Endothelial cell of umbilical vein (primary cell): ENCODE measurements around the gene WASF2. TPM values are rescaled to one million over a fixed set of nuclear protein-coding genes. Genes with fewer than 3 reads are reported as not detected.
A peak's percentile ranks its signal among the peaks of the same experiment; 100 is the strongest.

Source experiments
- BruUV-seq: library from RNA; stranded (reverse); fragments of 400-500 nt; replicated peaks from 2 replicates; lab custom pipeline; 2021; lab: Mats Ljungman, UMichigan
- CTCF ChIA-PET: fragments of 300-600, 350-600 bp; sonication (Branson Sonifier 250); formaldehyde crosslinking; loops from one replicate; lab custom pipeline; 2021; ENCODE audit warnings: antibody characterized with exemption, inconsistent platforms; lab: Charles Lee
- POLR2A ChIA-PET: fragments of 300-600, 350-600 bp; sonication (Branson Sonifier 250); formaldehyde crosslinking; loops from one replicate; lab custom pipeline; 2021; ENCODE audit warnings: antibody characterized with exemption, inconsistent platforms; lab: Charles Lee
- DNase-seq: peaks from one replicate; pipeline ENCODE4 v3.0.0-alpha.2; 2011; ENCODE audit warnings: low read depth, low spot score
- FAIRE-seq: peaks from 2 replicates; lab custom pipeline; 2011; peaks lifted over from hg19 to GRCh38; lab: Jason Lieb, UNC
- H2AFZ ChIP-seq: 2 replicates; pipeline ENCODE4 v1.6.0; 2012; ENCODE audit warnings: low read depth, low read length, control low read depth, inconsistent platforms
- H3K27ac ChIP-seq: 2 replicates; pipeline ENCODE4 v1.5.1; 2011; ENCODE audit warnings: low read depth, mild to moderate bottlenecking, control low read depth, low read length, moderate library complexity; ENCODE audit not compliant: insufficient read depth
- H3K27me3 ChIP-seq, 2 experiments: 2 replicates each; pipeline versions ENCODE4 v1.6.0 to v1.6.1; 2011; ENCODE audit warnings: low read length in 2 of 2, mixed read lengths in 1 of 2; ENCODE audit not compliant: control insufficient read depth in 2 of 2, insufficient read depth in 2 of 2
- H3K36me3 ChIP-seq, 2 experiments: 2 replicates in 1 of 2; 3 replicates in 1 of 2; pipeline ENCODE4 v1.5.1; 2011; ENCODE audit warnings: low read length in 2 of 2, mild to moderate bottlenecking in 1 of 2, moderate library complexity in 1 of 2; ENCODE audit not compliant: control insufficient read depth in 2 of 2, insufficient read depth in 2 of 2; ENCODE audit errors: extremely low read depth in 1 of 2
- H3K4me1 ChIP-seq: 3 replicates; pipeline ENCODE4 v1.5.1; 2011; ENCODE audit warnings: mild to moderate bottlenecking, low read length; ENCODE audit not compliant: control insufficient read depth, insufficient read depth; ENCODE audit errors: extremely low read depth
- H3K4me2 ChIP-seq: 2 replicates; pipeline ENCODE4 v1.6.1; 2011; ENCODE audit warnings: low read length, control low read depth, mixed read lengths; ENCODE audit not compliant: insufficient read depth
- H3K4me3 ChIP-seq, 3 experiments: fragments of 200-600 bp in 1 of 3; sonication (generic), shearing (Covaris generic) in 1 of 3; replicated peaks in 1 of 3; 2 replicates each; pipeline ENCODE4 v1.5.1; 2011 to 2016; ENCODE audit warnings: control low read depth in 3 of 3, low read length in 3 of 3, mild to moderate bottlenecking in 2 of 3, inconsistent platforms in 1 of 3, low read depth in 1 of 3, moderate library complexity in 1 of 3; ENCODE audit not compliant: insufficient read depth in 1 of 3
- H3K79me2 ChIP-seq: 2 replicates; pipeline ENCODE4 v1.6.0; 2012; ENCODE audit warnings: low read length, inconsistent platforms; ENCODE audit not compliant: control insufficient read depth, insufficient read depth
- H3K9ac ChIP-seq: replicated peaks from 2 replicates; pipeline ENCODE3; 2011; ENCODE audit warnings: low read length, control low read depth; ENCODE audit not compliant: insufficient read depth; ENCODE audit errors: extremely low read depth
- H3K9me1 ChIP-seq: replicated peaks from 3 replicates; pipeline ENCODE4 v1.6.0; 2011; ENCODE audit warnings: mild to moderate bottlenecking, low read length; ENCODE audit not compliant: control insufficient read depth, insufficient read depth; ENCODE audit errors: extremely low read depth
- H3K9me3 ChIP-seq: replicated peaks from 2 replicates; pipeline ENCODE4 v1.5.1; 2012; ENCODE audit warnings: low read length, inconsistent platforms; ENCODE audit not compliant: control insufficient read depth, insufficient read depth
- H4K20me1 ChIP-seq: replicated peaks from 2 replicates; pipeline ENCODE3; 2011; ENCODE audit warnings: mild to moderate bottlenecking, low read length; ENCODE audit not compliant: control insufficient read depth, insufficient read depth; ENCODE audit errors: extremely low read depth
- CTCF ChIP-seq, 2 donors: IDR thresholded peaks; 1 replicate in 1 of 2; 2 replicates in 1 of 2; pipeline ENCODE4 v1.5.1; 2011; ENCODE audit warnings: low read length in 2 of 2, mild to moderate bottlenecking in 2 of 2, moderate library complexity in 2 of 2, control low read depth in 1 of 2, inconsistent platforms in 1 of 2, low read depth in 1 of 2; ENCODE audit not compliant: insufficient read depth in 1 of 2; ENCODE audit errors: extremely low read depth in 1 of 2
- EZH2 ChIP-seq: IDR thresholded peaks from 2 replicates; pipeline ENCODE4 v1.6.1; 2012; ENCODE audit warnings: borderline replicate concordance, low read depth, mild to moderate bottlenecking, moderate library complexity, low read length, inconsistent platforms; ENCODE audit not compliant: severe bottlenecking
- GATA2 ChIP-seq: IDR thresholded peaks from 2 replicates; pipeline ENCODE4 v1.7.0; 2011; ENCODE audit warnings: low read depth, mild to moderate bottlenecking, moderate library complexity, mixed read lengths, low read length; ENCODE audit not compliant: insufficient read length, insufficient read depth
- MYC ChIP-seq: IDR thresholded peaks from one replicate; pipeline ENCODE4 v1.6.1; 2011; ENCODE audit warnings: mild to moderate bottlenecking, low read depth, low read length
- POLR2A ChIP-seq: IDR thresholded peaks from 2 replicates; pipeline ENCODE4 v1.6.1; 2012; ENCODE audit warnings: low read depth, mild to moderate bottlenecking, control low read depth, low read length
- POLR2AphosphoS5 ChIP-seq: IDR thresholded peaks from 2 replicates; pipeline ENCODE4 v1.6.1; 2012; ENCODE audit warnings: low read depth, mild to moderate bottlenecking, control low read depth, low read length, moderate library complexity; ENCODE audit not compliant: insufficient read depth
- dilution Hi-C: fragments of 300-500 bp; cut with MboI; formaldehyde crosslinking; loops from one replicate; pipeline ENCODE4 v1.15.0; 2019; ENCODE audit warnings: low sequenced_read_pairs; ENCODE audit not compliant: extremely low pct_ligation_motif_present
- intact Hi-C: fragments of 100-400 bp; cut with micrococcal nuclease; formaldehyde crosslinking; loops from one replicate; pipeline ENCODE4 v1.10.0; 2022
- polyA plus RNA-seq, 4 experiments: library from polyadenylated mRNA; depleted of rRNA in 3 of 4; stranded (reverse) in 3 of 4; unstranded in 1 of 4; fragments of >200 nt; gene quantifications; 2 replicates each; pipeline versions ENCODE4 v1.2.1 to v1.2.3, GENCODE V29; 2011 to 2012; ENCODE audit warnings: missing spikeins in 1 of 4
- total RNA-seq: library from RNA; stranded (reverse); gene quantifications from 2 replicates; pipeline ENCODE4 v1.2.3, GENCODE V29; 2021

WASF2 gene
- total and polyA plus RNA-seq, 2 donors (not counting 3 experiments of a cell fraction or from before 2014, with no cell fraction given): 76.9 to 172 TPM

GRCh38 chr1:27431601-27431940, 58.4 kb downstream of the WASF2 start:
- no peaks in the 10 kb centered on the region for H3K27me3 ChIP-seq
- no peaks in the 10 kb centered on the region for H3K9me1 ChIP-seq
- peak overlapping the region; percentile 53 for H3K9ac ChIP-seq
- FAIRE-seq (no peak), DNase-seq (no peak)
- dilution Hi-C loops: no loop called here
- intact Hi-C loops: no loop called here
- ChIA-PET POLR2A (no interaction called here), CTCF (interaction anchor here (0.7 to 4.9 kb wide), 4 partner anchors 14 to 36 kb away, joined by 3 to 70 read pairs (median 3); no protein-coding TSS in a partner anchor)
- TF ChIP-seq CTCF (IDR thresholded peaks at IDR 0.05; ENCODE audit: extremely low read depth in 1 of 2, insufficient read depth in 1 of 2, low read depth in 1 of 2, low read length in 2 of 2): no peak
- no peak for TF ChIP-seq EZH2
- TF ChIP-seq POLR2A: no peak
- no peak for TF ChIP-seq POLR2AphosphoS5
- no peak for TF ChIP-seq GATA2
- TF ChIP-seq MYC: no peak
- no peak overlapping the region for H3K4me3 ChIP-seq
- peaks cover 54% of the 10 kb centered on the region for H3K79me2 ChIP-seq
- no TSS peak for BruUV-seq
- no peaks in the 10 kb centered on the region for H4K20me1 ChIP-seq
- H3K36me3 ChIP-seq: peaks cover 6% of the 10 kb centered on the region in 2 experiments
- peaks cover 60% of the 10 kb centered on the region for H3K4me1 ChIP-seq
- H3K9me3 ChIP-seq: no peaks in the 10 kb centered on the region
- H2AFZ ChIP-seq: no peak overlapping the region
- H3K4me2 ChIP-seq: peak overlapping the region; percentile 91
- H3K27ac ChIP-seq: peak overlapping the region; percentile 92
